NCI-H748 (cell line): ENCODE results near the gene PPFIA4.

Source experiments
- DNase-seq: peaks from one replicate; lab custom pipeline; 2025; ENCODE audit not compliant: unreplicated experiment; lab: John Stamatoyannopoulos, UW

PPFIA4 gene

DNA sequence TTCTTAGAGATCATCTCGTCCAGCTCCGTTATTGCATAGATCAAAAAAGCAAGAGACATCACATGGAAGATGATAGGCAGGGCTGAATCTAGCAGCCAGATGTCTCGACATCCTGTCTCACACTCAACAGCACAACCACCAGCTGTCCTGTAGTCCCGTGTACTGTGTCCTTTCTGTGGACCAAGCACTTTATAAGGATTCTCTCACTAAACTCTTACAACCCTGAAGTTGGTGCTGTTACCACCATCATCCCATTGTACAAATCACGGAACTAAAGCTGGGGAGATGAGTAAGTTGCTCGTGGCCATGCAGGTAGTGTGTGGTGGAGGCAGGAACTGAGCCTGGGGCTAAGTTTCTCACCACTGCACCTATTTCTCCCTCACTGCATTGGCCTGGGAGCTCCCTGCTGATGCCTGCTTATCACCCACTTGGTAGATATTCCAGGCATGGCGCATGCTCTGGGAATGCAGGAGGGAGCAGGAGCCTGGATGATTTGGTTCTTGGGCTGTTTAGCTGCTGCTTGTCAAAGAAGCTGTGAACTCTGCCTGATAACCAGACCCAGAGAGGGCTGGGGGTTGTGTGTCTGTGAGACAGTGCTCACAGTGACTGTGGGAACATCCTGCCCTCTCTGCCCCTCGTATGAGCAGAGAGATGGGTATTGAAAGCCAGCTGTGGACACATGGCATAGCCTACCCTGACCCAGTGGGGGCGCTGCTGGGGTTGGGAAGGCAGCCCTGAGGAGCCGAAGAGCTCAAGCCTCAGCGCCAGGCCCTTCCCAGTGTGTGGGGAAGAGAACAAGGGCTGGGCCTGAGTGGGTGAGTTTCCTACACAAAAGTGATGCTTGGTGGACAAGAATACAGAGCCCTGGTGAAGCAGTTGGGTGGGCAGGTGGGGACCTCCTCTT, 13.6 kb downstream of the PPFIA4 start:
- DNase-seq: peak; percentile 6

DNA sequence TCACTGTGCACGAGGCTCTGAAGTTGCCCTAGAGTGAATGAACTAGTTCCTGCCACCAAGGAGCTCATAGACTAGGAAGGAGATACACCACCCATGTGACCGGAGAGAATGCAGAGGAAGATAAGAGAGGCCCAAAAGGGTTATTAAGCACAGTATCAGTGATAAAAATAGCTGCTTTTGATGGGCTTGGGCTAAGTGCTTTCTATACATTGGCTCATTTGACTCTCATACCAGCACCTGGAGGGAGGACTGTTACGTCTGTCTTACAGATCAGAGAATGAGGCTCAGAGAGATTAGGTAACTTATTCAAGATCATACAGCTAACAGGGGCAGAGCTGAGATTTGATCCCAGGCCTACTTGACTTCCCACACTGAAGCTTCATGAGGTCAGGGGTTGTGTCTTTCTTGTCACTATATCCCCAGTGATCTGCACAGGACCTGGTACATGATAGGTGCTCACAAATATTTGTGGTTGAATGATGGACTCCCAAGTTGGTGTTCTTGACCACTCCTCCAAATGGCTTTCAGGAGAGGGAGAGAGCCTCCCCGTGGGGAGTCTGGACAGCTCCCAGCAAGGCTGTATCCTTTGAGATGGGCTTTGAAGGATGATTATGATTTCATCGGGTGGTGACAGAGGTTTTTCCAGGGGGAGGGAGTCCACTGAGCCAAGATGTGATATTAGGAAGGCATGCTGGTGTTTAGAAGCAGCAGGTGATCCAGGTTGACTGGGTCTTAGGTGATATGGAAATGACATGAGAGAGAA, 14.4 kb downstream of the PPFIA4 start:
- no peak for DNase-seq

DNA sequence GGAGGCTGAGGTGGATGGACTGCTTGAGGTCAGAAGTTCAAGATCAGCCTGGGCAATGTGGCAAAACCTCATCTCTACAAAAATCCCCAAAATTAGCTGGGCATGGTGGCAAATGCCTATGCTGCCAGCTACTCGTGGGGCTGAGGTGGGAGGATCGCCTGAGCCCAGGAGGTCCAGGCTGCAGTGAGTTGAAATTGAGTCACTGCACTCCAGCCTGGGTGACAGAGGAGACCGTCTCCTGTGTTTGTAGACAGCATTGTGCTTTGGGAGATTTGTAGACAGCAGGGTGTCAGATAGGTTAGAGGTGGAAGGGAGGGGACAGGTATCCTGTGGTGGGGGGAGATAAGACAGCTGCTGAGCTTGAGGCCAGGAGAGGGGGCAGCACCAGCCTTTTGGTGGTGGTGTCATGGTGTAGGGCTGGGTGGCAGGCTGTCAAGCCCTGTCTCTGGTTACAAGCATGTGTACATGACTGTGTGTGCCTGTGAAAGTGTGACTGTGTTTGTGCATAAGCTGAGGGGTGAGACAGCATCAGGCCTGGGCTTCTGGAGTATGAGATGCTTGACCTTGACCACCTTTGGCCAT, 15.2 kb downstream of the PPFIA4 start:
- DNase-seq: no peak

- DNase-seq: no peak
Measured at GRCh38 chr1:203043830-203044545, 17.7 kb downstream of the PPFIA4 start.

DNA sequence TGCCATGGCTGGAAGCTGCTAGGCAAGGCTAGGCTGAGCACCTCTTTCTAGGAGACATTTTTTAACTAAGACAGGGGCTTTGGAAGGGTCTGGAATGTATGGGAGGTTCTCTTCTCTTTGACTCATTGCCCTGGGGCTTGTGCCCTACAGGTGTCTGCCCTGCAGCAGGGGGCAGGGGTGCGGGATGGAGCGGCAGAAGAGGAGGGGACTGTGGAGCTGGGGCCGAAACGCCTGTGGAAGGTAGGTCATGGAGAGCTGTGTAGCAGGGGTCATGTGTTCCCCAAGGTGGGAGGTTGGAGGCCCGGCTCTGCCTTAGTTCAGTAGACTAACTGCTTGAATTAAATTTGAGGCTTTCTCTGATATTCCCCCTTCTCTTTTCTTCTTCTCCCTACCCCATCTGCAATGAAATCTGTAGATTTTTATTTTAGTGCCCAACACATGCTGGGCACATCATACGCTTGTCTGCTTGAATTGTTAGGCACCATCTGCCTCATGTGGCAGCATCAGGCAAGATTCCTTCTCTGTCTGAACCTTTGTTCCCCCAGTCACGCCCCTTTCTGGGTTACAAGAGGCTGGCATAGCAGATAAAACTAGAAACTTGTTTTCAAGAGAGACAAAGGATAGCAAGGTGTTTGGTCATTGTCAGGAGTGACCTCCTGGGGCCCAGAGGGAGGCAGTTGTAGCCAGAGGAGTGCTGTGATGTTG, 18.4 kb downstream of the PPFIA4 start:
- DNase-seq: no peak

- no peak for DNase-seq
Measured at GRCh38 chr1:203045336-203045735, 19.0 kb downstream of the PPFIA4 start.

DNA sequence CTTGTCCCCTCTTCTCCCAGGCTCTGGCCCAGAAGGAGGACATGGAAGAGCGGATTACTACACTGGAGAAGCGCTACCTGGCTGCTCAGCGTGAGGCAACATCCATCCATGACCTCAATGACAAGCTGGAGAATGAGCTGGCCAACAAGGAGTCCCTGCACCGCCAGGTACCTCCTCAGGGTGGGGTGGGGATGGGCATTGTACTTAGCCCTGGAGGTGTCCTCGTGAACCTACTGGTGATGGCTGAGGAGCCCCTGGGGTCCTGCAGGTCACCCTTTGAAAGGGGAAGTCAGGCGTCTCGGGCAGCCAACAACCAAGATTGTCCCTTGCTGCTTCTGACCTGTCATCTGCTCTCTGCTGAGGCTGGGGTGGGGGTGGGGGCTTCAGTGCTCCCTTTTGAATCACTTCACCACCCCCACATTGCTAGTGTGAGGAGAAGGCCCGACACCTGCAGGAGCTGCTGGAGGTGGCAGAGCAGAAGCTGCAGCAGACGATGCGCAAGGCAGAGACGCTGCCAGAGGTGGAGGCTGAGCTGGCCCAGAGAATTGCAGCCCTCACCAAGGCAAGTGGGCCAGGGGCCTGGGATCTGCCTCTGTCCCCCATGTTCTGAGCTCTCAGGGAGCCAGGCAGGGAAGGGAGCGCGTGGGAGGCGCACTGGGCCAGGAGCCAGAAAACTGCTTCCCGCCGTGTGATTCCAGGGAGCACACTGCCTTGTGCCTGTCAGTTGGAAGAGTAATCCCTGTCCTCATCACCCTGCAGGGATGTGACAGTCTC, 19.7 kb downstream of the PPFIA4 start:
- peak; percentile 6 for DNase-seq

- no peak for DNase-seq
Measured at GRCh38 chr1:203046984-203047630, 20.8 kb downstream of the PPFIA4 start.

GRCh38 chr1:203048086-203048485, 21.8 kb downstream of the PPFIA4 start:
- no peak for DNase-seq

- DNase-seq: peak; percentile 4
Measured at GRCh38 chr1:203048555-203049051, 22.3 kb downstream of the PPFIA4 start.

DNA sequence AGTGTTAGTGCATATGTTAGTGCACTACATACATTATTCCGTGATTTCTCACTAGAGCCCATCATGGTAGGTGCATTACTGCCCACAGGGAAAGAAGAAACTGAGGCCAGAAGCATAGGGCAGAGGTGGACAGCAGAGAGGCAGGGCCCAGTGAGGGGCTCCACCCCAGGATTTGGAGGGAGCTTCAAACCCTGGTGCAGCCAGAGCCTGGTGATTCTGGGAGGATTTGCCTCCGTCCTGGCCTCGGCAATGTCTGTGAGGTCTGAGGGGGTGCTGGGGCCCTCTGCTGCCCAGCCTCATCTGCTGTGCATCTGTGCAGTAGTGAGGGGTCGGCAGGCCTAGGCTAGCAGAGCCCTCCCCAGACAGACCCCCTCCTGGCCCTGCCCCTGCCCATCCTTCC, 22.8 kb downstream of the PPFIA4 start:
- DNase-seq: no peak

DNA sequence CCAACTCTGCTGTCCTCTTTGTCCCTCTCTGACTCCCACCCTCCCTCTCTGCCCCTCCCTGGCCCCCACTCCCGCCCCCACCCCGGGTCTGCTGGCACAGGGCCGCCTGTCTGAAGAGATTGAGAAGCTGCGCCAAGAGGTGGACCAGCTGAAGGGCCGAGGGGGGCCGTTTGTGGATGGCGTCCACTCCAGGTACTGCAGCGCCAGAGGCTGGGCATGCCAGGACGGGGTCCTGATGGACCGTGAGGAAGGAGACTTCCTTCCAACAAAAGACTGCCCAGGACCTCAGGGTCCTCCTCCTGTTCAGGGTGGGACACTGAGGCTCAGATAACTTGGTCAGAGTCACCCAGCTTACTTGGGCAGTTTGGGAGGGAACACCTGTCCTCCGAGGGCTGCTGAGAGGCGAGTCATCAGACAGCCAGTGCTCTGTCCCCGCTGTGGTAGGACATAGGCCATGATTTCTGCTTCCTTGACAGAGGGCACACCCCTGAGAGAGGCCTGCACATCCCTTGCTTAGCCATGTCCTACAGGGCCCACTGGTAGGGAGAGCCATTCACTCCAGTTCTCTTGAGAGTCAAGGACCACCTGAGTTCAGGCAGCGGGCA, 23.4 kb downstream of the PPFIA4 start:
- no peak for DNase-seq

- no peak for DNase-seq
Measured at GRCh38 chr1:203050826-203051225, 24.5 kb downstream of the PPFIA4 start.

GRCh38 chr1:203051841-203052324, 25.6 kb downstream of the PPFIA4 start:
- DNase-seq: peak; percentile 63

DNA sequence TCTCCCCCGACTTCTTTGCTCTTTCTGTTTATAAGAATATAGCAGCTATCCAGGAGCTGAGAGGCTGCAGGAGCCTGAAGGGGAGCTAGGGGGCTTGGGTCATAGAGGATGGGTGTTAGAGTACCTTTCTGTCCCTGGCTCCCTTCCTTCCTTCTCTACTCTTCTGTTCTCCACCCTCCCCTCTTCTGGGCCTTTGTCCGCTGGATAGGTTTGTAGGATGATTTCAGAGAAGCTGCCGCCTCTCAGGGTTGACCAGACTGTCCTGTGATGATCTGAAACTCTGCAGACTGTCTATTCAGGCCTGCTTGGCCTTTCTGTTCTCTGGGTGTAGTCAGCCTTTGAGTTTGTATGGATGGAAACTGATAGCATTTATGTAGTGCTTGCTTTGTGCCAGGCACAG, 26.3 kb downstream of the PPFIA4 start:
- no peak for DNase-seq

DNA sequence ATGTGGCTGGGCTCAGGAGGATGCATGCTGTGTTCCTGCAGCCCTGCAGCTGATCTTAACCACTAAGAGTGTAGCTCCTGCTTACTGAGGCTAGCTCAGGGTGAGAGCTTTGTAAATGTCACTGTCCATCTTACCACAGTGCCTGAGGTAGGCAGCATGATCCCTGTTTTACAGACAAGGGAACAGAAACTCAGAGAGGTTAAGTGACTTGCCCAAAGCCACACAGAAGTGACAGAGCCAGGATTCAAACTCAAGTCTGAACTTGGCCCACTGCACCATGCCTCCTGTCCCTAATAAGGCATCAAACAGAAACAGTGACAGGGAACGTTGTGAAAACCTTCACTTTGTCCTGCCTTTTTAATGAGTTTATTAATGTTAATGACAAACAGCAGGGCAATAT, 27.9 kb downstream of the PPFIA4 start:
- DNase-seq: no peak

- DNase-seq: no peak
Measured at GRCh38 chr1:203054642-203055041, 28.4 kb downstream of the PPFIA4 start.

GRCh38 chr1:203055161-203055799, 29.0 kb downstream of the PPFIA4 start:
- no peak for DNase-seq
